Measurements from ENCODE around the gene LTA. TPM values are rescaled to one million over a fixed set of nuclear protein-coding genes. Genes with fewer than 3 reads are reported as not detected.
A peak's percentile ranks its signal among the peaks of the same experiment; 100 is the strongest.

Gene LTA
- total RNA-seq, 1 experiment from 2014 or later, result not detected

- Histone ChIP-seq H3K4me1 (peaks cover 4% of the 10 kb centered on the region), H3K36me3 (ENCODE audit: control insufficient read depth, insufficient read depth, low read length) (no peaks in the 10 kb centered on the region), H3K9me3 (no peaks in the 10 kb centered on the region), H3K4me3 (ENCODE audit: low read depth, low read length) (no peak overlapping the region), H3K27me3 (replicated peaks; ENCODE audit: control insufficient read depth, insufficient read depth, low read length) (no peaks in the 10 kb centered on the region)
- H3K27me3 Mint-ChIP-seq (ENCODE audit: insufficient read depth, unreplicated experiment), result no peaks in the 10 kb centered on the region
- peaks cover 5% of the 10 kb centered on the region for H3K36me3 Mint-ChIP-seq (ENCODE audit: insufficient read depth, unreplicated experiment)
- no peak overlapping the region for H3K27ac Mint-ChIP-seq (ENCODE audit: unreplicated experiment)
- no peak overlapping the region for H3K4me3 Mint-ChIP-seq (ENCODE audit: unreplicated experiment)
- H3K9me3 Mint-ChIP-seq (ENCODE audit: unreplicated experiment), result no peaks in the 10 kb centered on the region
- ChIA-PET CTCF (interaction anchor here (0.6 kb wide), 1 partner anchor 14 kb away, joined by 3 read pairs; the partner anchor contains the start of gene NCR3), POLR2A (no interaction called here)
- intact Hi-C loops (cut with micrococcal nuclease; ENCODE audit: unreplicated experiment), result no loop called here
- peaks cover 20% of the 10 kb centered on the region for H3K4me1 Mint-ChIP-seq (ENCODE audit: low read depth, unreplicated experiment)
- no peak for DNase-seq
- no peak for TF ChIP-seq CTCF (IDR thresholded peaks at IDR 0.05; ENCODE audit: insufficient read depth in 1 of 2, low read depth in 1 of 2, low read length in 1 of 2, severe bottlenecking in 1 of 2, unreplicated experiment in 1 of 2)
- BruUV-seq (replicated peaks), result no TSS peak
Observed at GRCh38 chr6:31579119-31579505, 7.0 kb downstream of the LTA start.

- no peaks in the 10 kb centered on the region for H3K27me3 Mint-ChIP-seq (ENCODE audit: insufficient read depth, unreplicated experiment)
- no peaks in the 10 kb centered on the region for H3K9me3 Mint-ChIP-seq (ENCODE audit: unreplicated experiment)
- CTCF ChIA-PET, result interaction anchor here (0.6 to 7.2 kb wide), 5 partner anchors 13 to 190 kb away, joined by 3 to 80 read pairs (median 5); partner anchors contain the start of genes NCR3 and NFKBIL1
- no peak for TF ChIP-seq CTCF (IDR thresholded peaks at IDR 0.05; ENCODE audit: insufficient read depth in 1 of 2, low read depth in 1 of 2, low read length in 1 of 2, severe bottlenecking in 1 of 2, unreplicated experiment in 1 of 2)
- no peak for DNase-seq
- peak overlapping the region; percentile 97 for H3K4me3 Mint-ChIP-seq (ENCODE audit: unreplicated experiment)
- Histone ChIP-seq H3K4me1 (peaks cover 3% of the 10 kb centered on the region; the same call in 1 of the 2 replicates), H3K36me3 (ENCODE audit: control insufficient read depth, insufficient read depth, low read length) (no peaks in the 10 kb centered on the region), H3K4me3 (ENCODE audit: low read depth, low read length) (no peak overlapping the region), H3K27me3 (replicated peaks; ENCODE audit: control insufficient read depth, insufficient read depth, low read length) (no peaks in the 10 kb centered on the region), H3K9me3 (no peaks in the 10 kb centered on the region)
- POLR2A ChIA-PET, result interaction anchor here (1.4 kb wide), 1 partner anchor 38 kb away, joined by 6 read pairs; the partner anchor contains the start of gene DDX39B
- H3K4me1 Mint-ChIP-seq (ENCODE audit: low read depth, unreplicated experiment), result peaks cover 18% of the 10 kb centered on the region
- peaks cover 5% of the 10 kb centered on the region for H3K36me3 Mint-ChIP-seq (ENCODE audit: insufficient read depth, unreplicated experiment)
- intact Hi-C loops (cut with micrococcal nuclease; ENCODE audit: unreplicated experiment), result no loop called here
- no peak overlapping the region for H3K27ac Mint-ChIP-seq (ENCODE audit: unreplicated experiment)
- BruUV-seq (replicated peaks), result no TSS peak
Observed at GRCh38 chr6:31579546-31580437, 7.7 kb downstream of the LTA start.

DNA sequence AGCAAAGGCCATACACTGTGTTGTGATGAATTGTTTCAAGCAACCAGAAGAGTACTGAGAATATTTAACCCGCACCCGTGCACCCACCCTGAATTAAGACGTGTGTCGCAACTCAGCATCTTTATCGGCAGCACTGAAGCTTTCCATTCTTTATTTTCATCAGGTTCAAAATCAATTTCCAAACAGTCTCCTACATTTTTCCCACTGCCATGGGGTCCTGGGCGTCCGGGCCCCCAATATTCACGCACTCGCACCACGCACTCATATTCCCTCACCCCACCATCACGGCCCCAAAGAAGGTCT is 8.3 kb downstream of the LTA start:
- POLR2A ChIA-PET, result interaction anchor here (1.4 kb wide), 1 partner anchor 39 kb away, joined by 6 read pairs; the partner anchor contains the start of gene DDX39B
- intact Hi-C loops (cut with micrococcal nuclease; ENCODE audit: unreplicated experiment), result no loop called here
- no peaks in the 10 kb centered on the region for H3K9me3 ChIP-seq
- H3K4me3 ChIP-seq (ENCODE audit: low read depth, low read length), result peak overlapping the region; percentile 80
- BruUV-seq (replicated peaks), result no TSS peak
- H3K27me3 ChIP-seq (replicated peaks; ENCODE audit: control insufficient read depth, insufficient read depth, low read length), result no peaks in the 10 kb centered on the region
- no peak overlapping the region for H3K27ac Mint-ChIP-seq (ENCODE audit: unreplicated experiment)
- no peaks in the 10 kb centered on the region for H3K36me3 ChIP-seq (ENCODE audit: control insufficient read depth, insufficient read depth, low read length)
- H3K36me3 Mint-ChIP-seq (ENCODE audit: insufficient read depth, unreplicated experiment), result peaks cover 5% of the 10 kb centered on the region
- peaks cover 18% of the 10 kb centered on the region for H3K4me1 Mint-ChIP-seq (ENCODE audit: low read depth, unreplicated experiment)
- TF ChIP-seq CTCF (IDR thresholded peaks at IDR 0.05; ENCODE audit: insufficient read depth in 1 of 2, low read depth in 1 of 2, low read length in 1 of 2, severe bottlenecking in 1 of 2, unreplicated experiment in 1 of 2), result no peak
- no peak for DNase-seq
- H3K9me3 Mint-ChIP-seq (ENCODE audit: unreplicated experiment), result no peaks in the 10 kb centered on the region
- peak overlapping the region; percentile 97 for H3K4me3 Mint-ChIP-seq (ENCODE audit: unreplicated experiment)
- H3K27me3 Mint-ChIP-seq (ENCODE audit: insufficient read depth, unreplicated experiment), result no peaks in the 10 kb centered on the region
- CTCF ChIA-PET, result interaction anchor here (0.6 to 7.2 kb wide), 4 partner anchors 13 to 189 kb away, joined by 3 to 80 read pairs (median 4); partner anchors contain the start of gene NCR3
- H3K4me1 ChIP-seq, result peaks cover 3% of the 10 kb centered on the region; the same call in 1 of the 2 replicates
